OCI-M1 (cell line): ENCODE measurements around the gene STIMATE.
A peak's percentile ranks its signal among the peaks of the same experiment; 100 is the strongest.

ENCODE experiments used
- DNase-seq: peaks from one replicate; lab custom pipeline; 2025; lab: John Stamatoyannopoulos, UW

STIMATE gene

GRCh38 chr3:52841211-52841980, 56.0 kb downstream of the STIMATE start:
- no peak for DNase-seq

- DNase-seq: no peak
These were observed 57.3 kb downstream of the STIMATE start for GRCh38 chr3:52839892-52840545.

GRCh38 chr3:52839268-52839575, 58.1 kb downstream of the STIMATE start:
- DNase-seq: no peak

- DNase-seq: no peak
These were observed 58.6 kb downstream of the STIMATE start for GRCh38 chr3:52838561-52839267.

GRCh38 chr3:52836986-52837385, 60.4 kb downstream of the STIMATE start:
- DNase-seq: no peak

GRCh38 chr3:52836471-52836845, 60.9 kb downstream of the STIMATE start:
- no peak for DNase-seq

- no peak for DNase-seq
These were observed 61.4 kb downstream of the STIMATE start for GRCh38 chr3:52835766-52836470.

GRCh38 chr3:52834871-52835501, 62.4 kb downstream of the STIMATE start, which contains the start of gene MUSTN1:
TSS of gene MUSTN1 (minus strand) at chr3:52835019. CDS start at chr3:52834948, 71 bp downstream.
- DNase-seq: no peak

- no peak for DNase-seq
These were observed 64.1 kb downstream of the STIMATE start for GRCh38 chr3:52833202-52833601.

- peak; percentile 70 for DNase-seq
These were observed 65.6 kb downstream of the STIMATE start for GRCh38 chr3:52831500-52832301.

GRCh38 chr3:52830535-52831258, 66.7 kb downstream of the STIMATE start, which contains the start of gene ITIH4:
TSS of gene ITIH4 (minus strand) at chr3:52830672. CDS start at chr3:52830642, 30 bp downstream.
- peak; percentile 67 for DNase-seq

- DNase-seq: peak; percentile 18
These were observed 67.4 kb downstream of the STIMATE start for GRCh38 chr3:52829906-52830463.

- DNase-seq: no peak
These were observed 67.9 kb downstream of the STIMATE start for GRCh38 chr3:52829482-52829881.

GRCh38 chr3:52827866-52828376, 69.4 kb downstream of the STIMATE start:
- no peak for DNase-seq

- DNase-seq: no peak
These were observed 69.9 kb downstream of the STIMATE start for GRCh38 chr3:52827441-52827840.

GRCh38 chr3:52824037-52824436, 73.3 kb downstream of the STIMATE start:
- DNase-seq: no peak

- no peak for DNase-seq
These were observed 75.0 kb downstream of the STIMATE start for GRCh38 chr3:52822363-52822762.

- peak; percentile 57 for DNase-seq
These were observed 76.6 kb downstream of the STIMATE start for GRCh38 chr3:52820736-52821135.

- no peak for DNase-seq
These were observed 77.4 kb downstream of the STIMATE start for GRCh38 chr3:52819936-52820335.

- no peak for DNase-seq
These were observed 79.5 kb downstream of the STIMATE start for GRCh38 chr3:52817860-52818259.
